HG02588 (cell line): ENCODE measurements around the gene CDCP1.
A peak's percentile ranks its signal among the peaks of the same experiment; 100 is the strongest.

Experiments used
- ATAC-seq: cut with Tn5 transposase; IDR thresholded peaks from one replicate; pipeline ENCODE4 v1.9.1; 2021; ENCODE audit warnings: mild to moderate bottlenecking, moderate library complexity; ENCODE audit not compliant: unreplicated experiment

The CDCP1 gene

DNA sequence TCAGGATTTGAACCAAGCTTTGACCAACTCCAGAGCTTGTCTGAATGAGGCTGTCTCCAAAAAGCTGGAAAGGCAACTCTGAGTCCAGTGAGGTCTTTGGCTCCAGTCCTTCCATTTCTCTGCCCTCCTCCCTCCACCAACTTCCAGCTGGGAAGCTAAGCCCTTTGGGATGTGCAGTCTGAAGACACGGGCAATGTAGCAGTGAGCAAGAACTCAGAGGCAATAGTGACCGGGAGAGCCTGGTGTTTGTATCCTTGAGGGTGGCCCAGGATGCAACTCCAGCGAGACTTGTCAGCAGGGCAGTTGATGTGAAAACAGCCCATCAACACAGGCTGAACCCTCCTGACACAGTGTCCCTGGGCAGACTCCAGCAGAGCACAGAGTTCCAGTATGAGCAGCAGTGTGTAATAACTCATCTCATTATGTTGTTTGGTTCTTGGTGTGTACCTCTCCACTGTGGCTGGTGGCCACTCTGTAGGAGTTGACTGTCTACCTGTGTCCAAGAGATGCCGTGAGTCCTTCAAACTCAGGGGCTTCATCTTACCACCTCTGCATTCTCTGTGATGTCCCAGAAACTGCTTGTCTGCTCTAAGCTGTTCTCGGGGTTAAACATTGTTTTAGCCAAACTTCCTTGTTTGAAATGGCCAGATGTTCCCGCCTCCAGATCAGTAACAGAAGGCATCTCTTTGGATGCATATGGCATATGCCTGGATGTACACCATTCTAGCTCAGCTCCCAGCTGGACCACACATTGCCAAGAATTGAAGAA is 6.6 kb downstream of the CDCP1 start:
- ATAC-seq, result no peak

DNA sequence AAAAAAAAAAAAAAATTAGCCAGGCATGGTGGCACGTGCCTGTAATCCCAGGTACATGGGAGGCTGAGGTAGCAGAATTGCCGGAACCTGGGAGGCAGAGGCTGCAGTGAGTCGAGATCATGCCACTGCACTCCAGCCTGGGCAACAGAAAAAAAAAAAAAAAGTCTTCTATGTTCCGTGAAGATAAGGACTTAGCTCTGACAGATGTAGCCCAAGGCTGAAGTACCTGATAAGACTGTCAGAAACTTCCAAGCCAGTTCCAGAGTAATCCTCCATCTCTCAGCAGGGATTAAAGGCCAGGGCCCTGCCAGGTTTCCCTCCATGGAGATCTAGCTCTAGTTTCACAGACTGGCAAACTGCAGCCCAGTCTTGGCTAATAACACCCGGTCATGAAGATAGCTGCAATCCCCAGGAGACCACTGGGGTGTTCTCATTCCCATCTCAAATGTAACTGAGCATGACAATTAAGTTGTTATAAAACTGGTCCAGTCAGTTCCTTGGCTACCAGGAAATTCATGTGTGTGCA is 8.5 kb downstream of the CDCP1 start:
- no peak for ATAC-seq

DNA sequence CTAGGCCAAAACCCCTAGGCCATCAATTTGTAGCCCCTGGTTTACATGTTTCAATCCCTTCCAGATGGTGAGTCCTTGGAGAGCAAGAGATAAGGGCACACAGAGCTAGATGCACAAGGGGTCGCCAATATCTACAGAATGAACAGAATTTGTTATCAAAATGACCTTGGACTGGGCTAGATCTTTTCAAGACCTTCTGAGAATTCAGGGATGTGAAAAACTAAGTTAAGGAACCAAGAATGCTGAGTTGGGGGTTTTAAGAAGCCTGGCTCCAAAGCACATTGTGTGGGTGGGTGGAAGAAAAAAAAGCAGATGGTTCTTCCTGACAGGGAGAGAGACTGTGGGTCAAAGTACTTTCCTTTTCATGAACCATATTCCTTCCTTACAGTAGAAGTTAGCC is 10.2 kb downstream of the CDCP1 start:
- ATAC-seq, result no peak

GRCh38 chr3:45134758-45135521 is 11.2 kb downstream of the CDCP1 start:
- ATAC-seq, result no peak

DNA sequence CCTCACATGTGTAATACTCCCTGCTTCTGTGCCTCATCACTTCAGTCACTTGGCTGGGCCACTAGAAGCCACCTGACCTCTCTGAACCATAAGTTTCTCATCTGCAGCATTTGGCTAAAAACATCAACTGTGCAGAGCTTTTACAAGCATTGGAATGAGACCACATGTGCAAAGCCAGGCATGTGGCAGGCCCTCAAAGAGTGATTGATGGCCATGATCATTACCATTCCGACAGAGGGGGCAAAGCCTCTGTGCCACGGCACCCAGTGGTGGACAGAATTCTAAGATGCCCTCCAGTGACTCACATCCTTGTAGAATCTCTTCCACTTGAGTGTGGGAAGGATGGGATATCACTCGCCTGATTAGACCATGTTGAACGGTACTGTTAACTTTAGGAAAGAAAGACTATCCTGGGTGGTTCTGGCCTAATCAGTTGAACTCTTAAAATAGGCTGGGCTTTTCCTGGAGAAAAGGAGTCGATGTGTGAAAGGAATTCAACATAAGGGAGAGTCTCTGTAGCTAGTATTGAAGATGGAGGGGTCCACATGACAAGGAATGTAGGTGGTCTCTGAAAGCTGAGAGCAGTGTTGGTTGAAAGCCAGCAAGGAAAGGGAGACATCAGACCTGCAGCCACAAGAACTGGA is 13.5 kb downstream of the CDCP1 start:
- no peak for ATAC-seq

GRCh38 chr3:45131201-45131600 is 15.0 kb downstream of the CDCP1 start:
- no peak for ATAC-seq

DNA sequence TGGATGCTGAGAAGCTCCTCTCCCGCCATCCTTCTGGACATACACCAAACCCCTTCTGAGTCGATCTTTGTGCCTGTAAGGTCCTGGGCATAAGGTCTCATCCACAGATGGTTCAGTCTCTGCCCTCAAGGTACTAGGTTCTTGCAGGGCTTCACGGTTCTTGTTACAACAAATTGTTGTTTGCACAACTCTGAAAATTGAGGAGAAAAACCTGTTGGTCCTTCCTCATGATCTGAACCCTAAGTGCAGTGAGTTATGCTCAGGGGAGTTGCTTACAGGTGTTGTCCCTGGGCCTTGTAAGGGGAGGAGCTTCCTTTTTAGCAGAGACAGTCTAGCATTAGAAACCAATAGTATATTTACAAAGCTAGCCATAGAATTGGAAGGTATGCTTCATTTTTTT is 15.7 kb downstream of the CDCP1 start:
- ATAC-seq, result no peak

- ATAC-seq, result no peak
Measured at GRCh38 chr3:45128950-45129349, 17.2 kb downstream of the CDCP1 start.

DNA sequence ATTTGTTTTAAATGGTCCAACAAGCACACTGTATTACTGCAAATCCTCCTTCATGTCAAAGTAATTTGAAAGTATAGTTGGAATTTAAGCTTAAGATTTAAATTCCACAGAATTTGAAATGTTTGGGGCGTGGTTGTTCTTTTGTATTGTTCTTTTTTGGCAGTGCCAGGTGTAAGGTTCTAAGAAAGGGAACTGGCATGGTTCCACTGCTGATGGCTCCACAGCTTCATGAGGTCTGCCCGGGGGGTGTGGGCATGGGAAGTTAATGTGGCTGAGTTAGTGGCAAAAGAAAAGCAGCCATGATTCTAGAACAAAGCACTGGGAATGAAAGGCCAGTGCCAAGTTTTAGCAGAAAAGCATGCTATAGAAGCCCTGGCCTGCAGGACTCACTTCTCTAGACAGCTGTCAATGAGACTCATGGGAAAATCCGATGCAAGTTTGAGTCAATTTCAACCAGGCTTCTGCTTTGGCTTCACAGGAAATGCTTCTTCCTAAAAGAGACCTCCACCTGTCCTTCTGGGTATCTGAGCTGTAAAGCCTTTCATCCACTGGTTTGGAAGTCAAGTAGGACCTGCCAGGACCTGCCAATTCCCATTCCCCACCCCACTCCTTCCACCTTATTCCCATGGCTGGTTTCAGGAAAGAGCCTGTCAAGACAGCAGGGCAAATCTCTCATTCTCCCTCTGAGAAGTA is 18.9 kb downstream of the CDCP1 start:
- ATAC-seq, result no peak

GRCh38 chr3:45126730-45127129 is 19.4 kb downstream of the CDCP1 start:
- ATAC-seq, result no peak

- ATAC-seq, result no peak
Measured at GRCh38 chr3:45125550-45126026, 20.6 kb downstream of the CDCP1 start.

GRCh38 chr3:45124956-45125355 is 21.2 kb downstream of the CDCP1 start:
- no peak for ATAC-seq

- no peak for ATAC-seq
Measured at GRCh38 chr3:45124352-45124751, 21.8 kb downstream of the CDCP1 start.

DNA sequence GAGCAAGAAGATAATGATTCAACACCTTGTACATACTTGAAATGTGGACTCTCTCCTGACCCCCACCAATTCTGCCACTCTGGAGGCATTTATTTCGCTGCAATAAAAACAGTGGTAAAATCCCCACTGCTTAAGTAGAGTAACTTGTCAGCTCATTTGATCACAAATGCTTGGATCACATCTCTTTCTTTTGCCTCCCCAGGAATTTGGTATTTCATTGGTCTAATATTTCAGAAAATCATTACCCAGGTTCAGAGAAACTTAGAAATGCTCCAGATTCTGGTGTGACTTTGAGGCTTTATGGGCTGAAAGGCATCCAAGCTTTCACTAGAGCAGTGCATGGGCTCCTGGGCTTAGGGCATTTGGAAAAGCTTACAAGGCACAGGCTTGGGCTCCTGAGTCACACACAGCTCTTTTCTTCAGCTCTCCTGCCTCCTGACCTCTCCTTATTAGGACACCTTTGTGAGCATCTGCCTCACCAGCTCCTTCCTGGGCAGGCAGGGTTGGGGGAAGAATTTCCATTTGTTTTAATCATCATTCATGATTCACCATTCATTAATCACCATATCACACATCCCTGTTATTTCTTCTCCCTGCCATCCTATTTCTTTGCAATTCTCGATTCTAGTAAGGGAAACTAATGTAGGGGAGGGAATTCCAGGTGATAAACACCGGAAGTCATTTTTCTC is 22.5 kb downstream of the CDCP1 start:
- peak; percentile 3 for ATAC-seq

GRCh38 chr3:45123030-45123429 is 23.1 kb downstream of the CDCP1 start:
- ATAC-seq, result peak; percentile 73

GRCh38 chr3:45120359-45121158 is 25.6 kb downstream of the CDCP1 start:
- no peak for ATAC-seq

DNA sequence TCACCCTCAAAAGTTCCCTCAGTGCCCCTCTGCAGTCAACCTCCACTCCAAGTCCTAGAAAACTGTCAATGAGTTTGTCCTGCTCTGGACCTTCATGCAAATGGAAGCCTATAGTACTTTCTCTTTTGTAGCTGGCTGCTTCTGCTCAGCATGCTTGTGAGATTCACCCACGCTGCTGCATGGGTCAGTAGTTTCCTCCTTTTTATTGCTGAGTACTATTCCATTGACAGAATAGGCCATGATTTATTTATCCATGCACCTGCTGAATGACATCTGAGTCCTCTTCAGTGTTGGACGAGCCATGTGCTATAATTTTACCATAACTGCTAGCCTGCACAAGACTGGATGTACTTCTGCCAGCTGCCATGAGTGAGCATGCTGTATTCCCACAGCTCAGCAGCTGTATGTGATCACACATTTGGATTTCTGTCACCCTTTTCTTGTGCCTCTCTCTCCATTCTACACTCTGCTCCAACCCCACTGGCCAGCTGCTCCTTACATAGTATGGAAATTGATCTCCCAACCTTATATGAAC is 26.3 kb downstream of the CDCP1 start:
- ATAC-seq, result no peak

GRCh38 chr3:45119376-45119775 is 26.8 kb downstream of the CDCP1 start:
- ATAC-seq, result no peak

GRCh38 chr3:45118615-45119071 is 27.5 kb downstream of the CDCP1 start:
- no peak for ATAC-seq
